ENCODE data around the gene CACYBP. TPM values are rescaled to one million over a fixed set of nuclear protein-coding genes. Genes with fewer than 3 reads are reported as not detected.

CACYBP gene
- total and polyA plus RNA-seq, 2 of the 8 experiments (the other 6 are each of a cell fraction or from before 2014, with no cell fraction given): 28.3 to 247 TPM

- Histone ChIP-seq H3K9me3 (ENCODE audit: insufficient read depth in 2 of 2, low read depth in 1 of 2, low read length in 1 of 2) (no peaks in the 10 kb centered on the region), H3K14ac (ENCODE audit: insufficient read length) (no peak overlapping the region), H2AFZ (ENCODE audit: low read length) (no peak overlapping the region), H3K27ac (ENCODE audit: low read depth, low read length) (no peak overlapping the region), H3K79me2 (ENCODE audit: control insufficient read depth in 1 of 2, insufficient read depth in 2 of 2, low read length in 2 of 2) (no peaks in the 10 kb centered on the region), H2BK15ac (ENCODE audit: low read length) (no peak overlapping the region), H3K4me1 (replicated peaks in 1 of 4; ENCODE audit: control insufficient read depth in 3 of 4, insufficient read depth in 4 of 4, low read length in 3 of 4) (peaks cover 0 to 6% (median 2%) of the 10 kb centered on the region in 4 experiments; a peak in 3 of 7 replicates), H3K36me3 (ENCODE audit: control insufficient read depth in 2 of 4, insufficient read depth in 4 of 4, low read length in 3 of 4) (no peaks in the 10 kb centered on the region), H3K4me3 (ENCODE audit: extremely low read depth in 1 of 4, insufficient read depth in 2 of 4, low read depth in 3 of 4, low read length in 4 of 4) (no peak overlapping the region), H3K56ac (replicated peaks; ENCODE audit: insufficient read length, low read depth, low read length) (no peak overlapping the region), H3K4me2 (ENCODE audit: insufficient read depth in 1 of 2, low read depth in 2 of 2, low read length in 2 of 2) (no peak overlapping the region), H4K5ac (ENCODE audit: insufficient read length, low read depth, low read length) (no peak overlapping the region), H2BK12ac (ENCODE audit: low read depth, low read length) (no peak overlapping the region), H3K23me2 (ENCODE audit: low read depth, low read length) (no peaks in the 10 kb centered on the region), H2BK120ac (replicated peaks; ENCODE audit: low read depth, low read length) (no peak overlapping the region), H2BK20ac (ENCODE audit: low read length) (no peak overlapping the region), H3K18ac (ENCODE audit: extremely low read depth, low read length) (no peak overlapping the region), H3K27me3 (replicated peaks in 1 of 4; ENCODE audit: control insufficient read depth in 3 of 4, extremely low read depth in 1 of 4, insufficient read depth in 3 of 4, low read length in 3 of 4) (no peaks in the 10 kb centered on the region; a peak in 1 of 7 replicates), H4K8ac (ENCODE audit: extremely low read depth, insufficient read depth, low read length) (no peak overlapping the region), H3K23ac (ENCODE audit: insufficient read length) (no peak overlapping the region), H4K20me1 (replicated peaks in 1 of 2; ENCODE audit: control insufficient read depth in 1 of 2, insufficient read depth in 2 of 2, low read length in 2 of 2) (no peaks in the 10 kb centered on the region), H3K4ac (replicated peaks; ENCODE audit: insufficient read length, low read depth, low read length) (no peak overlapping the region), H3K9ac (replicated peaks in 1 of 4; ENCODE audit: extremely low read depth in 1 of 4, low read depth in 3 of 4, low read length in 3 of 4) (no peak overlapping the region), H3K79me1 (ENCODE audit: low read depth, low read length) (no peaks in the 10 kb centered on the region), H2BK5ac (ENCODE audit: low read depth, low read length) (no peak overlapping the region), H4K91ac (replicated peaks; ENCODE audit: insufficient read length, low read length) (no peak overlapping the region), H2AK5ac (ENCODE audit: low read depth, low read length) (no peak overlapping the region)
- no peak for TF ChIP-seq YY1 (IDR thresholded peaks at IDR 0.05; ENCODE audit: low read depth, low read length)
- FAIRE-seq (no peak), DNase-seq (ENCODE audit: low read depth in 1 of 2, low spot score in 2 of 2) (no peak)
- WGBS, 2 experiments (ENCODE audit: extremely low coverage in 1 of 2, insufficient coverage in 1 of 2, insufficient read length in 1 of 2, insufficient replicate concordance in 2 of 2, low coverage in 1 of 2, low lambda C conversion rate in 2 of 2, missing lambda C conversion rate in 1 of 2): 77% methylated on average over 7 of the region's 7 CpGs; no CpG with 5 or more reads in 1 of the 2 experiments
- ChIA-PET CTCF (ENCODE audit: partially characterized antibody) (interaction anchor here (0.6 to 1.9 kb wide), 5 partner anchors 30 to 276 kb away, joined by 3 to 6 read pairs (median 3); no protein-coding TSS in a partner anchor), POLR2A (ENCODE audit: partially characterized antibody) (no interaction called here)
Measured at GRCh38 chr1:175037416-175037815, 37.7 kb downstream of the CACYBP start.
